ENCODE measurements around the gene HLCS.

The HLCS gene

GRCh38 chr21:36765229-36765628 is 201.2 kb downstream of the HLCS start:
- no peak for DNase-seq

- DNase-seq: no peak
Observed at GRCh38 chr21:36763305-36763704, 203.2 kb downstream of the HLCS start.

GRCh38 chr21:36762642-36763041 is 203.8 kb downstream of the HLCS start:
- no peak for DNase-seq

GRCh38 chr21:36761685-36762084 is 204.8 kb downstream of the HLCS start:
- no peak for DNase-seq

- no peak for DNase-seq
Observed at GRCh38 chr21:36759348-36760083, 207.0 kb downstream of the HLCS start.

GRCh38 chr21:36757196-36757595 is 209.3 kb downstream of the HLCS start:
- no peak for DNase-seq

GRCh38 chr21:36756527-36756926 is 209.9 kb downstream of the HLCS start:
- no peak for DNase-seq

GRCh38 chr21:36754241-36754898 is 212.1 kb downstream of the HLCS start:
- no peak for DNase-seq

GRCh38 chr21:36753556-36753955 is 212.9 kb downstream of the HLCS start:
- no peak for DNase-seq

GRCh38 chr21:36751383-36751782 is 215.1 kb downstream of the HLCS start:
- DNase-seq: no peak

- no peak for DNase-seq
Observed at GRCh38 chr21:36750576-36750959, 215.9 kb downstream of the HLCS start.

GRCh38 chr21:36749935-36750575 is 216.4 kb downstream of the HLCS start:
- no peak for DNase-seq

- DNase-seq: no peak
Observed at GRCh38 chr21:36747815-36748383, 218.6 kb downstream of the HLCS start.

GRCh38 chr21:36747041-36747814 is 219.2 kb downstream of the HLCS start:
- no peak for DNase-seq

- no peak for DNase-seq
Observed at GRCh38 chr21:36745459-36745858, 221.0 kb downstream of the HLCS start.

- DNase-seq: no peak
Observed at GRCh38 chr21:36744560-36745231, 221.8 kb downstream of the HLCS start.

- no peak for DNase-seq
Observed at GRCh38 chr21:36744190-36744559, 222.3 kb downstream of the HLCS start.

GRCh38 chr21:36743446-36743845 is 223.0 kb downstream of the HLCS start:
- no peak for DNase-seq

GRCh38 chr21:36743008-36743407 is 223.5 kb downstream of the HLCS start:
- no peak for DNase-seq

GRCh38 chr21:36741506-36741905 is 225.0 kb downstream of the HLCS start:
- no peak for DNase-seq

- no peak for DNase-seq
Observed at GRCh38 chr21:36738489-36739126, 227.9 kb downstream of the HLCS start.

- DNase-seq: no peak
Observed at GRCh38 chr21:36735724-36736320, 230.6 kb downstream of the HLCS start.
